PC-3 (cell line): ENCODE data around the gene TMUB2. TPM values are rescaled to one million over a fixed set of nuclear protein-coding genes. Genes with fewer than 3 reads are reported as not detected.

Experiments used
- ATAC-seq: fragments of 200-7000 bp; cut with Tn5 transposase; 2 replicates; pipeline ENCODE4 v1.9.1; 2020; ENCODE audit warnings: mild to moderate bottlenecking, moderate library complexity
- BruUV-seq: library from RNA; stranded (reverse); fragments of 400-500 nt; replicated peaks from 2 replicates; lab custom pipeline; 2021; lab: Mats Ljungman, UMichigan
- CTCF ChIA-PET: fragments of 300-600 bp; sonication (Branson Sonifier 250); formaldehyde crosslinking; loops from one replicate; lab custom pipeline; 2022; ENCODE audit warnings: antibody characterized with exemption; lab: Charles Lee
- POLR2A ChIA-PET: fragments of 300-600 bp; sonication (Branson Sonifier 250); formaldehyde crosslinking; loops from one replicate; lab custom pipeline; 2022; ENCODE audit warnings: antibody characterized with exemption; ENCODE audit not compliant: unreplicated experiment; lab: Charles Lee
- DNase-seq: peaks from one replicate; pipeline ENCODE4 v3.0.0-alpha.2; 2015
- H2AFZ ChIP-seq: fragments of 300-600 bp; sonication (generic); 2 replicates; pipeline ENCODE4 v1.6.0; 2016; ENCODE audit warnings: antibody characterized with exemption, low read length
- H3F3A ChIP-seq: fragments of 300-600 bp; sonication (generic); one replicate; pipeline ENCODE4 v1.6.0; 2017; ENCODE audit warnings: antibody characterized with exemption, low read length, control low read depth, mild to moderate bottlenecking; ENCODE audit not compliant: unreplicated experiment
- H3K27ac ChIP-seq: fragments of 300-600 bp; sonication (generic); 2 replicates; pipeline ENCODE4 v1.5.1; 2016; ENCODE audit warnings: mild to moderate bottlenecking, low read length
- H3K27me3 ChIP-seq: fragments of 300-600 bp; sonication (generic); 2 replicates; pipeline ENCODE4 v1.6.1; 2016; ENCODE audit warnings: low read length, mixed read lengths
- H3K36me3 ChIP-seq: fragments of 300-600 bp; sonication (generic); 2 replicates; pipeline ENCODE4 v1.6.1; 2016; ENCODE audit warnings: low read depth, mixed run types, low read length, mixed read lengths
- H3K4me1 ChIP-seq: fragments of 300-600 bp; sonication (generic); 2 replicates; pipeline ENCODE4 v1.5.1; 2016; ENCODE audit warnings: low read length; ENCODE audit not compliant: insufficient read depth
- H3K4me2 ChIP-seq: fragments of 300-600 bp; sonication (generic); 2 replicates; pipeline ENCODE4 v1.6.0; 2016; ENCODE audit warnings: low read length
- H3K4me3 ChIP-seq: fragments of 300-600 bp; sonication (generic); 2 replicates; pipeline ENCODE4 v1.5.1; 2016; ENCODE audit warnings: mild to moderate bottlenecking, low read length, mixed read lengths
- H3K79me2 ChIP-seq: fragments of 300-600 bp; sonication (generic); 2 replicates; pipeline ENCODE4 v1.6.1; 2017; ENCODE audit warnings: low read length, mixed read lengths
- H3K9ac ChIP-seq: fragments of 300-600 bp; sonication (generic); 2 replicates; pipeline ENCODE4 v1.6.0; 2016; ENCODE audit warnings: mild to moderate bottlenecking, low read length
- H3K9me2 ChIP-seq: fragments of 300-600 bp; sonication (generic); replicated peaks from 2 replicates; pipeline ENCODE4 v1.6.1; 2016; ENCODE audit warnings: mixed run types, low read length, mixed read lengths
- H3K9me3 ChIP-seq: fragments of 300-600 bp; sonication (generic); 2 replicates; pipeline ENCODE4 v1.6.1; 2016; ENCODE audit warnings: low read length, mixed read lengths
- H4K20me1 ChIP-seq: fragments of 300-600 bp; sonication (generic); 2 replicates; pipeline ENCODE4 v1.6.1; 2016; ENCODE audit warnings: low read length, mixed read lengths
- EZH2 ChIP-seq: fragments of 300-600 bp; sonication (generic); IDR thresholded peaks from one replicate; pipeline ENCODE4 v1.6.1; 2017; ENCODE audit warnings: antibody characterized with exemption, mild to moderate bottlenecking, low read length; ENCODE audit not compliant: unreplicated experiment
- EZH2phosphoT487 ChIP-seq: fragments of 300-600 bp; sonication (generic); IDR thresholded peaks from 2 replicates; pipeline ENCODE4 v1.6.1; 2018; ENCODE audit warnings: mild to moderate bottlenecking, antibody characterized with exemption, low read length, borderline replicate concordance
- intact Hi-C: fragments of 100-400 bp; cut with micrococcal nuclease; formaldehyde crosslinking; loops from 2 replicates; pipeline ENCODE4 v1.9.0; 2023
- total RNA-seq: library from RNA; depleted of rRNA; stranded (reverse); fragments of >200 nt; gene quantifications from 2 replicates; pipeline ENCODE4 v1.2.3, GENCODE V29; 2014
- TF ChIP-seq, protein P1 (sequence below): fragments of 300-600 bp; sonication (generic); conservative IDR thresholded peaks from 2 replicates; pipeline ENCODE4 v1.5.1; 2017; ENCODE audit warnings: antibody characterized with exemption, low read depth, mild to moderate bottlenecking, low read length

Gene TMUB2
- total RNA-seq, 1 experiment from 2014 or later, result 43.4 TPM

DNA sequence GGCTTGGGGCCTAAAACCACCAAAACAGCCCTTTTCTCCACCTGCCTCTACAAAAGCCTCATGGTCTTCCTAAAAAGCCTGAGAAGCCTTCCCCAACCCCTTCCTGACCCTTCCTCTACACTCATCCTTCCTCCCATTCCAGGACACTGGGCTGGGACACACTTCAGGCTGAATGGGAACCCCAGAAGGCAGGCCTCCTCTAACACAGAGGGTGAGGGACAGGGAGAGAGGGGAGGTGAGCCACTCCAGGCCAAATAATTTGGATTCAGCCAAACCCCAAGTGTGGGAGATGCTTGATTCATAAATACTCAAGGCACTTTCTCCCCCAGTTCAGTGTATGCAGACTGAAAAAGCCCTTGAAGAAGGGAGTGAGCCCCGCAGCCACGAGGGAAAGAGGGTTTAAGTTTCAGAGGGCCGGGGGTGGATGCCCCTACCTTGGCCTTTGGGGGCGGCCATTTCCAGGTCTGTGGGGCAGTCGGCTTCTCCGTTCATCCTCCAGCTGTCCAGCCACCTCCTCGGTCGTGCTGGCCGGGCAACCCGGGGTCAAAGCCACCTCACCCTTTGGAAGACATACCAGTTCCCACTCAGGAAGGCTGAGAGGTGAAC lies 31.1 kb downstream of the TMUB2 start:
- H3K27ac ChIP-seq, result peak overlapping the region; percentile 39
- H3K27me3 ChIP-seq, result no peaks in the 10 kb centered on the region
- peak overlapping the region; percentile 93 for H3K4me2 ChIP-seq
- ChIA-PET CTCF (interaction anchor here (0.6 to 1.1 kb wide), 8 partner anchors 8 to 326 kb away, joined by 3 to 6 read pairs (median 5); no protein-coding TSS in a partner anchor), POLR2A (interaction anchor here (0.6 to 1.6 kb wide), 6 partner anchors 29 to 1171 kb away, joined by 3 to 15 read pairs (median 8); no protein-coding TSS in a partner anchor)
- H3K9me2 ChIP-seq, result no peaks in the 10 kb centered on the region
- ATAC-seq (no peak), DNase-seq (no peak)
- H3K9me3 ChIP-seq, result no peaks in the 10 kb centered on the region
- H3K9ac ChIP-seq, result peak overlapping the region; percentile 97
- H3K4me1 ChIP-seq, result peaks cover 25% of the 10 kb centered on the region
- no peaks in the 10 kb centered on the region for H3F3A ChIP-seq
- H2AFZ ChIP-seq, result peak overlapping the region; percentile 44
- intact Hi-C loops, result loop anchor here (1.0 kb wide), 1 partner anchor 106 kb away; the partner anchor contains the start of gene SLC25A39
- peak overlapping the region; percentile 73 for H3K4me3 ChIP-seq
- TF ChIP-seq EZH2, result no peak
- TF ChIP-seq EZH2phosphoT487, result no peak
- TF ChIP-seq, protein P1, sequence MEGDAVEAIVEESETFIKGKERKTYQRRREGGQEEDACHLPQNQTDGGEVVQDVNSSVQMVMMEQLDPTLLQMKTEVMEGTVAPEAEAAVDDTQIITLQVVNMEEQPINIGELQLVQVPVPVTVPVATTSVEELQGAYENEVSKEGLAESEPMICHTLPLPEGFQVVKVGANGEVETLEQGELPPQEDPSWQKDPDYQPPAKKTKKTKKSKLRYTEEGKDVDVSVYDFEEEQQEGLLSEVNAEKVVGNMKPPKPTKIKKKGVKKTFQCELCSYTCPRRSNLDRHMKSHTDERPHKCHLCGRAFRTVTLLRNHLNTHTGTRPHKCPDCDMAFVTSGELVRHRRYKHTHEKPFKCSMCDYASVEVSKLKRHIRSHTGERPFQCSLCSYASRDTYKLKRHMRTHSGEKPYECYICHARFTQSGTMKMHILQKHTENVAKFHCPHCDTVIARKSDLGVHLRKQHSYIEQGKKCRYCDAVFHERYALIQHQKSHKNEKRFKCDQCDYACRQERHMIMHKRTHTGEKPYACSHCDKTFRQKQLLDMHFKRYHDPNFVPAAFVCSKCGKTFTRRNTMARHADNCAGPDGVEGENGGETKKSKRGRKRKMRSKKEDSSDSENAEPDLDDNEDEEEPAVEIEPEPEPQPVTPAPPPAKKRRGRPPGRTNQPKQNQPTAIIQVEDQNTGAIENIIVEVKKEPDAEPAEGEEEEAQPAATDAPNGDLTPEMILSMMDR, result no peak
- no TSS peak for BruUV-seq
- peaks cover 41% of the 10 kb centered on the region for H3K36me3 ChIP-seq
- peaks cover 61% of the 10 kb centered on the region for H3K79me2 ChIP-seq
- H4K20me1 ChIP-seq, result no peaks in the 10 kb centered on the region

DNA sequence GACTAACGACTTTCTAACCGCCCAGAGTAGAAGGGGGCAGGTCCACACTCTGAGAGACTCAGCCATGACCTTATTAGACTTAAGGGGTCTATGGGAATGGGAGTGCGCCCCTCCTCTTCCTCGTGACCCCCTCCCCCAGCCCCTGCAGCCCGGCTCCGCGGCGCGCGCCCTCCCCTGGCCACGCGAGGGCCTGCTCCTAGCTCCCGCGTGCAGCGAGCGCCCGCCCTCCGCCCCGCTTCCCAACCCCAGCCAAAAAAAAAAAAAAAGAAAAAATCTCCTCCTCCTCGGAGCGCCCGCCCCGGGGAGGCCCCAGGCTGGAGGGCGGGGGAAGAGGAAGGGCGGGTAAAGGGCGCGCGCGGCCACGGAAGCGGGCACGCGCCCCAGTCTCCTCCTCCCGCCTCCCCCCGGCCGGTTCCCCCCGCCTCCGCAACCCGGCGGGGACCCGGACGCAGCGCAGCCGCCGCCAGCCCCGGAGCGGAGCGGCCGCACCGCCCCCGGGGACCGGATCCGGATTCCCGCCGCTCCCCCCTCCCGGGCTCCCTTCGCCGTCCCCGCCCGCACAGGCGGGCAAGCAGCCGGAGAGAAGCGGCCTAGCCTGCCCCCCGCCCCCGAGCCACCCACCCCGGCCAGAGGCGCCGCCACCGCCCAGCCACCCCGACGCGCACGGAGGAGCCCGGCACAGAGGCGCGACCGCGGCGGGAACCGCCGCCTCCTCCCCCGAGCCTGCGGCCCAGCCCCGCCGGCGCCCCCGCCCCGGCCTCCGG lies 31.8 kb downstream of the TMUB2 start:
- Histone ChIP-seq H3K27ac (peak overlapping the region; percentile 71), H3K4me2 (peak overlapping the region; percentile 93), H3K36me3 (peaks cover 37% of the 10 kb centered on the region), H4K20me1 (no peaks in the 10 kb centered on the region), H3F3A (peaks cover 6% of the 10 kb centered on the region), H3K9ac (peak overlapping the region; percentile 97), H3K4me1 (peaks cover 32% of the 10 kb centered on the region), H3K79me2 (peaks cover 62% of the 10 kb centered on the region), H3K4me3 (peak overlapping the region; percentile 73), H2AFZ (peak overlapping the region; percentile 44), H3K9me3 (no peaks in the 10 kb centered on the region), H3K9me2 (no peaks in the 10 kb centered on the region), H3K27me3 (no peaks in the 10 kb centered on the region)
- intact Hi-C loops, result loop anchor here (1.0 kb wide), 1 partner anchor 106 kb away; the partner anchor contains the start of gene SLC25A39
- ChIA-PET CTCF (interaction anchor here (0.6 to 1.2 kb wide), 11 partner anchors 9 to 326 kb away, joined by 3 to 6 read pairs (median 5); partner anchors contain the start of gene TMUB2), POLR2A (interaction anchor here (0.6 to 1.6 kb wide), 7 partner anchors 30 to 1170 kb away, joined by 3 to 15 read pairs (median 7); no protein-coding TSS in a partner anchor)
- peak; percentile 97 for DNase-seq
- peak; percentile 10 for ATAC-seq
- no TSS peak for BruUV-seq
- TF ChIP-seq EZH2 (no peak), EZH2phosphoT487 (peak; percentile 47; the same call in 1 of the 2 replicates)
- TF ChIP-seq, protein P1, result peak; percentile 76
